Keratinocyte (primary cell): ENCODE results near the gene RENBP. TPM values are rescaled to one million over a fixed set of nuclear protein-coding genes. Genes with fewer than 3 reads are reported as not detected.

ENCODE experiments used
- DNase-seq: peaks from one replicate; pipeline ENCODE4 v3.0.0-alpha.2; 2011; ENCODE audit warnings: low read depth, missing footprints, low spot score
- FAIRE-seq: peaks from 2 replicates; lab custom pipeline; 2011; peaks lifted over from hg19 to GRCh38; lab: Jason Lieb, UNC
- H2AFZ ChIP-seq: 2 replicates; pipeline ENCODE4 v1.6.0; 2012; ENCODE audit warnings: low read length, control low read depth, inconsistent platforms; ENCODE audit not compliant: control insufficient read depth
- H3K27ac ChIP-seq: 2 replicates; pipeline ENCODE4 v1.5.1; 2011; ENCODE audit warnings: low read length; ENCODE audit not compliant: control insufficient read depth, insufficient read depth
- H3K27me3 ChIP-seq: 3 replicates; pipeline ENCODE4 v1.6.0; 2011; ENCODE audit warnings: low read length; ENCODE audit not compliant: control insufficient read depth, insufficient read depth; ENCODE audit errors: extremely low read depth
- H3K36me3 ChIP-seq, 2 experiments: 2 replicates in 1 of 2; 3 replicates in 1 of 2; pipeline ENCODE4 v1.5.1; 2011; ENCODE audit warnings: low read length in 2 of 2, mild to moderate bottlenecking in 1 of 2; ENCODE audit not compliant: control insufficient read depth in 2 of 2, insufficient read depth in 2 of 2; ENCODE audit errors: extremely low read depth in 1 of 2
- H3K4me1 ChIP-seq: 3 replicates; pipeline ENCODE4 v1.5.1; 2011; ENCODE audit warnings: low read length; ENCODE audit not compliant: control insufficient read depth, insufficient read depth; ENCODE audit errors: extremely low read depth
- H3K4me2 ChIP-seq: 3 replicates; pipeline ENCODE4 v1.6.0; 2011; ENCODE audit warnings: low read depth, low read length; ENCODE audit not compliant: control insufficient read depth, insufficient read depth; ENCODE audit errors: extremely low read depth
- H3K4me3 ChIP-seq, 3 experiments: fragments of 200-600 bp in 1 of 3; sonication (generic) in 1 of 3; 2 replicates in 2 of 3; 3 replicates in 1 of 3; pipeline ENCODE4 v1.5.1; 2011 to 2016; ENCODE audit warnings: low read length in 3 of 3, mild to moderate bottlenecking in 3 of 3, control low read depth in 2 of 3, inconsistent platforms in 1 of 3, low read depth in 1 of 3, mixed read lengths in 1 of 3, mixed run types in 1 of 3, moderate library complexity in 1 of 3; ENCODE audit not compliant: control insufficient read depth in 2 of 3, insufficient read depth in 2 of 3; ENCODE audit errors: extremely low read depth in 1 of 3
- H3K79me2 ChIP-seq: 2 replicates; pipeline ENCODE4 v1.6.0; 2012; ENCODE audit warnings: low read length; ENCODE audit not compliant: control insufficient read depth, insufficient read depth
- H3K9ac ChIP-seq: 3 replicates; pipeline ENCODE4 v1.6.0; 2011; ENCODE audit warnings: low read length; ENCODE audit not compliant: control insufficient read depth, insufficient read depth; ENCODE audit errors: extremely low read depth
- H3K9me1 ChIP-seq: 3 replicates; pipeline ENCODE4 v1.6.0; 2011; ENCODE audit warnings: low read length; ENCODE audit not compliant: control insufficient read depth, insufficient read depth; ENCODE audit errors: extremely low read depth
- H3K9me3 ChIP-seq: 2 replicates; pipeline ENCODE4 v1.5.1; 2012; ENCODE audit warnings: low read depth, low read length; ENCODE audit not compliant: control insufficient read depth
- H4K20me1 ChIP-seq: 3 replicates; pipeline ENCODE4 v1.6.0; 2011; ENCODE audit warnings: low read length; ENCODE audit not compliant: control insufficient read depth, insufficient read depth; ENCODE audit errors: extremely low read depth
- EZH2 ChIP-seq: IDR thresholded peaks from one replicate; pipeline ENCODE4 v1.6.1; 2012; ENCODE audit warnings: inconsistent platforms, mild to moderate bottlenecking, low read length, moderate library complexity
- dilution Hi-C: fragments of 300-500 bp; cut with MboI; formaldehyde crosslinking; loops from one replicate; pipeline ENCODE4 v1.7.0; 2020; ENCODE audit warnings: low sequenced_read_pairs; ENCODE audit not compliant: extremely low pct_ligation_motif_present
- polyA plus RNA-seq, 5 experiments: library from polyadenylated mRNA; depleted of rRNA in 3 of 5; stranded (reverse) in 3 of 5; stranded (forward) in 1 of 5; unstranded in 1 of 5; fragments of >200 nt; gene quantifications; 1 replicate in 1 of 5; 2 replicates in 3 of 5; 3 replicates in 1 of 5; pipeline versions ENCODE4 v1.2.1 to v1.2.3, GENCODE V29; 2011 to 2012; ENCODE audit warnings: missing spikeins in 2 of 5, low read depth in 1 of 5, low replicate concordance in 1 of 5
- TF ChIP-seq, protein P1 (sequence below), 3 experiments: IDR thresholded peaks in 1 of 3; conservative IDR thresholded peaks in 1 of 3; optimal IDR thresholded peaks in 1 of 3; 2 replicates in 2 of 3; 3 replicates in 1 of 3; pipeline versions ENCODE3 to v1.5.1; 2011; ENCODE audit warnings: low read length in 3 of 3, mild to moderate bottlenecking in 3 of 3, moderate library complexity in 2 of 3, control low read depth in 1 of 3, inconsistent platforms in 1 of 3; ENCODE audit not compliant: insufficient read depth in 2 of 3; ENCODE audit errors: extremely low read depth in 1 of 3

RENBP gene
- polyA plus RNA-seq, 1 donor (not counting 4 experiments of a cell fraction or from before 2014, with no cell fraction given), result 0.16 TPM

- TF ChIP-seq, protein P1, sequence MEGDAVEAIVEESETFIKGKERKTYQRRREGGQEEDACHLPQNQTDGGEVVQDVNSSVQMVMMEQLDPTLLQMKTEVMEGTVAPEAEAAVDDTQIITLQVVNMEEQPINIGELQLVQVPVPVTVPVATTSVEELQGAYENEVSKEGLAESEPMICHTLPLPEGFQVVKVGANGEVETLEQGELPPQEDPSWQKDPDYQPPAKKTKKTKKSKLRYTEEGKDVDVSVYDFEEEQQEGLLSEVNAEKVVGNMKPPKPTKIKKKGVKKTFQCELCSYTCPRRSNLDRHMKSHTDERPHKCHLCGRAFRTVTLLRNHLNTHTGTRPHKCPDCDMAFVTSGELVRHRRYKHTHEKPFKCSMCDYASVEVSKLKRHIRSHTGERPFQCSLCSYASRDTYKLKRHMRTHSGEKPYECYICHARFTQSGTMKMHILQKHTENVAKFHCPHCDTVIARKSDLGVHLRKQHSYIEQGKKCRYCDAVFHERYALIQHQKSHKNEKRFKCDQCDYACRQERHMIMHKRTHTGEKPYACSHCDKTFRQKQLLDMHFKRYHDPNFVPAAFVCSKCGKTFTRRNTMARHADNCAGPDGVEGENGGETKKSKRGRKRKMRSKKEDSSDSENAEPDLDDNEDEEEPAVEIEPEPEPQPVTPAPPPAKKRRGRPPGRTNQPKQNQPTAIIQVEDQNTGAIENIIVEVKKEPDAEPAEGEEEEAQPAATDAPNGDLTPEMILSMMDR (optimal IDR thresholded peaks at IDR 0.05 in 1 of 3, IDR thresholded peaks at IDR 0.05 in 1 of 3, conservative IDR thresholded peaks at IDR 0.05 in 1 of 3; ENCODE audit: extremely low read depth in 1 of 3, insufficient read depth in 2 of 3, low read length in 3 of 3), result no peak
- no peak for TF ChIP-seq EZH2
- dilution Hi-C loops, result no loop called here
- Histone ChIP-seq H3K4me1 (peaks cover 14% of the 10 kb centered on the region), H3K79me2 (peaks cover 28% of the 10 kb centered on the region), H2AFZ (no peak overlapping the region), H3K4me2 (no peak overlapping the region), H3K4me3 (no peak overlapping the region), H4K20me1 (no peaks in the 10 kb centered on the region), H3K27ac (no peak overlapping the region), H3K27me3 (no peaks in the 10 kb centered on the region), H3K9ac (no peak overlapping the region), H3K9me3 (no peaks in the 10 kb centered on the region), H3K36me3 (peaks cover 6 to 9% of the 10 kb centered on the region in 2 experiments), H3K9me1 (no peaks in the 10 kb centered on the region)
- no peak for FAIRE-seq
- no peak for DNase-seq
These were observed 13.3 kb downstream of the RENBP start for GRCh38 chrX:153931151-153931550.

DNA sequence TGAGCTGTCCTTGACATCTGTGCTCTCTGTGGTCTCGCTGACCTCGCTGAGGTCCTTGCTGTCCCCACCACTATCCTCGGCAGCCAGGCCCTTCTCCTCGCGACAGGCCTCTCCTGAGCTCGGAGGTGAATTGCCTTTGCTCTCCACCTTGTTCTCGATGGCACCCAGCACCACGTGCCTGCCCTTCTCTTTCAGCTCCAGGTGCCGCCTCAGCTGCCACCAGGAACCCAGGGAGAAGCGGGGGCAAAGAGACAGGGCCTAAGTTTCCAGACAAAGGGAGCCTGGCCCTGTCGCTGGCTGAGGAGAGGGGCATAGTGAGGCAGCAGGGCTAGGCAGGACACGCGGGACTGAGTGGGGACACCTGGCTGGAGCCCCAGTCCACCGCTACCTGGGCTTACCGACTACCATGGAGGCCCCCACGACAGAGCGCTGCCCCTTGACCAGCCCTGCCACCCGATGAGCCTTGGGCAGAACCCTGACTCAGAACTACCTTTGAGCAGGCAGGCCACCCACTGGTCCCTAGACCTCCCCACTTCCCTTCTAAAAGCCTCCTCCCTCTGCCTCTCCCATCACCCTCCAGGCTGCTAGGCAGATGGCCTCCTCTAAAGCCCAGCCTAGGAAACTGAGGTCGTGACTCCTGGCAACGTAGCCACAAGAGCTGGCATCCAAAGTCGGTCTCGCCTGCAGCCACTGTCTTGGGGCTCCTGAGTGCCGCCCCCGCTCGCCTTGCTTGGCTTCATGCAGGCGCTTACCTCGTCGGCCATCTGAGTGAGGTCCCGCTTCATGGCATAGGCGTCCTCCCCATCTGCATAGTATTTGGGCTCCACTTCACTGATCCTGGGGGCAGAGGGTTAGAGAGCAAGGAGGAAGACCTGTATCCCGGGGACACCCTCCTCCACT, 14.2 kb downstream of the RENBP start:
- H3K9me3 ChIP-seq, result no peaks in the 10 kb centered on the region
- no peak for DNase-seq
- FAIRE-seq, result no peak
- no peaks in the 10 kb centered on the region for H3K9me1 ChIP-seq
- peaks cover 6 to 9% of the 10 kb centered on the region in 2 experiments for H3K36me3 ChIP-seq
- no peaks in the 10 kb centered on the region for H4K20me1 ChIP-seq
- H3K9ac ChIP-seq, result no peak overlapping the region
- H3K4me1 ChIP-seq, result peaks cover 14% of the 10 kb centered on the region
- no peak for TF ChIP-seq EZH2
- TF ChIP-seq, protein P1 (optimal IDR thresholded peaks at IDR 0.05 in 1 of 3, IDR thresholded peaks at IDR 0.05 in 1 of 3, conservative IDR thresholded peaks at IDR 0.05 in 1 of 3; ENCODE audit: extremely low read depth in 1 of 3, insufficient read depth in 2 of 3, low read length in 3 of 3), result no peak
- no peak overlapping the region for H3K27ac ChIP-seq
- H2AFZ ChIP-seq, result no peak overlapping the region
- no peaks in the 10 kb centered on the region for H3K27me3 ChIP-seq
- dilution Hi-C loops, result no loop called here
- no peak overlapping the region for H3K4me3 ChIP-seq
- no peak overlapping the region for H3K4me2 ChIP-seq
- H3K79me2 ChIP-seq, result peaks cover 28% of the 10 kb centered on the region
